ENCODE data around the gene KIZ. TPM values are rescaled to one million over a fixed set of nuclear protein-coding genes. Genes with fewer than 3 reads are reported as not detected.

Gene KIZ
- total and polyA plus RNA-seq, 2 donors (not counting 1 experiment from before 2014, with no cell fraction given), result 19.7 to 40.4 TPM

- H3K4me3 Mint-ChIP-seq, result no peak overlapping the region
- ChIA-PET CTCF (no interaction called here), POLR2A (interaction anchor here (0.5 kb wide), 1 partner anchor 25 kb away, joined by 4 read pairs; no protein-coding TSS in a partner anchor)
- Histone ChIP-seq H3K4me1 (ENCODE audit: control insufficient read depth in 2 of 2, insufficient read depth in 2 of 2, low read length in 2 of 2) (no peaks in the 10 kb centered on the region), H3K4me2 (replicated peaks; ENCODE audit: low read depth, low read length, poor library complexity, severe bottlenecking) (no peak overlapping the region), H3K79me2 (ENCODE audit: control insufficient read depth, insufficient read depth, low read length) (no peaks in the 10 kb centered on the region), H2AFZ (ENCODE audit: insufficient read depth, low read depth, low read length, poor library complexity, severe bottlenecking) (no peak overlapping the region), H3K4me3 (ENCODE audit: control extremely low read depth in 1 of 5, extremely low read depth in 1 of 5, insufficient read depth in 1 of 5, low read depth in 2 of 5, low read length in 4 of 5) (no peak overlapping the region), H3K9me3 (ENCODE audit: control extremely low read depth in 1 of 3, control insufficient read depth in 2 of 3, insufficient read depth in 1 of 3, low read length in 2 of 3) (no peaks in the 10 kb centered on the region), H3K27ac (ENCODE audit: low read length in 2 of 2) (no peak overlapping the region), H3K9ac (ENCODE audit: low read length) (no peak overlapping the region), H4K20me1 (ENCODE audit: control insufficient read depth, insufficient read depth, low read length, poor library complexity, severe bottlenecking) (no peaks in the 10 kb centered on the region), H3K36me3 (replicated peaks in 1 of 2; ENCODE audit: control extremely low read depth in 1 of 2, control insufficient read depth in 1 of 2, extremely low read depth in 1 of 2, insufficient read depth in 2 of 2, low read length in 1 of 2) (no peaks in the 10 kb centered on the region), H3K27me3 (replicated peaks in 1 of 4; ENCODE audit: control extremely low read depth in 1 of 4, control insufficient read depth in 3 of 4, insufficient read depth in 4 of 4, low read length in 3 of 4) (no peaks in the 10 kb centered on the region)
- H3K4me1 Mint-ChIP-seq, result no peaks in the 10 kb centered on the region
- H3K27ac Mint-ChIP-seq, result no peak overlapping the region
- H3K27me3 Mint-ChIP-seq, result no peaks in the 10 kb centered on the region
- TF ChIP-seq EZH2 (IDR thresholded peaks at IDR 0.05; ENCODE audit: borderline replicate concordance, insufficient read depth, low read depth, low read length, poor library complexity, severe bottlenecking) (no peak), CTCF (IDR thresholded peaks at IDR 0.05) (no peak)
- no peak for ATAC-seq (ENCODE audit: low read depth)
- intact Hi-C loops (cut with micrococcal nuclease), result no loop called here
- WGBS (ENCODE audit: insufficient coverage), result 100% methylated on average over 4 of the region's 5 CpGs
- H3K9me3 Mint-ChIP-seq (ENCODE audit: insufficient read depth), result no peaks in the 10 kb centered on the region
- no peak for DNase-seq
Observed at GRCh38 chr20:21151791-21152190, 25.9 kb downstream of the KIZ start.

- no peaks in the 10 kb centered on the region for H3K9me3 Mint-ChIP-seq (ENCODE audit: insufficient read depth)
- H3K79me2 ChIP-seq (ENCODE audit: control insufficient read depth, insufficient read depth, low read length), result no peaks in the 10 kb centered on the region
- no peak for TF ChIP-seq EZH2 (IDR thresholded peaks at IDR 0.05; ENCODE audit: borderline replicate concordance, insufficient read depth, low read depth, low read length, poor library complexity, severe bottlenecking)
- TF ChIP-seq CTCF (IDR thresholded peaks at IDR 0.05), result no peak
- H3K9me3 ChIP-seq (ENCODE audit: control extremely low read depth in 1 of 3, control insufficient read depth in 2 of 3, insufficient read depth in 1 of 3, low read length in 2 of 3), result no peaks in the 10 kb centered on the region
- H3K27ac ChIP-seq (ENCODE audit: low read length in 2 of 2), result no peak overlapping the region
- no peak overlapping the region for H2AFZ ChIP-seq (ENCODE audit: insufficient read depth, low read depth, low read length, poor library complexity, severe bottlenecking)
- 60% methylated on average over 1 of the region's 2 CpGs for WGBS (ENCODE audit: insufficient coverage)
- H4K20me1 ChIP-seq (ENCODE audit: control insufficient read depth, insufficient read depth, low read length, poor library complexity, severe bottlenecking), result no peaks in the 10 kb centered on the region
- no peaks in the 10 kb centered on the region for H3K36me3 ChIP-seq (replicated peaks in 1 of 2; ENCODE audit: control extremely low read depth in 1 of 2, control insufficient read depth in 1 of 2, extremely low read depth in 1 of 2, insufficient read depth in 2 of 2, low read length in 1 of 2)
- intact Hi-C loops (cut with micrococcal nuclease), result no loop called here
- H3K27me3 Mint-ChIP-seq, result no peaks in the 10 kb centered on the region
- no peaks in the 10 kb centered on the region for H3K4me1 ChIP-seq (ENCODE audit: control insufficient read depth in 2 of 2, insufficient read depth in 2 of 2, low read length in 2 of 2)
- H3K4me1 Mint-ChIP-seq, result no peaks in the 10 kb centered on the region
- DNase-seq (no peak), ATAC-seq (ENCODE audit: low read depth) (no peak)
- ChIA-PET CTCF (no interaction called here), POLR2A (interaction anchor here (0.6 kb wide), 1 partner anchor 126 kb away, joined by 3 read pairs; no protein-coding TSS in a partner anchor)
- H3K4me3 ChIP-seq (ENCODE audit: control extremely low read depth in 1 of 5, extremely low read depth in 1 of 5, insufficient read depth in 1 of 5, low read depth in 2 of 5, low read length in 4 of 5), result no peak overlapping the region
- no peaks in the 10 kb centered on the region for H3K27me3 ChIP-seq (replicated peaks in 1 of 4; ENCODE audit: control extremely low read depth in 1 of 4, control insufficient read depth in 3 of 4, insufficient read depth in 4 of 4, low read length in 3 of 4)
- no peak overlapping the region for H3K4me3 Mint-ChIP-seq
- H3K27ac Mint-ChIP-seq, result no peak overlapping the region
- no peak overlapping the region for H3K9ac ChIP-seq (ENCODE audit: low read length)
- H3K4me2 ChIP-seq (replicated peaks; ENCODE audit: low read depth, low read length, poor library complexity, severe bottlenecking), result no peak overlapping the region
Observed at GRCh38 chr20:21154692-21155091, 28.8 kb downstream of the KIZ start.
